Measurements from ENCODE around the gene SLC17A7.

GRCh38 chr19:49475191-49475917 is 34.0 kb upstream of the SLC17A7 start:
- TF ChIP-seq CTCF (IDR thresholded peaks at IDR 0.05) = no peak
- TF ChIP-seq POLR2A (IDR thresholded peaks at IDR 0.05) = no peak

All from lower leg skin (tissue), 3 donors.